HL-60 (cell line): ENCODE data around the gene PASK.

Experiments used
- DNase-seq, 2 experiments: peaks; one replicate each; pipeline ENCODE4 v3.0.0-alpha.2; 2010 to 2020; ENCODE audit warnings: low read depth in 1 of 2, low spot score in 1 of 2
- H3K27ac ChIP-seq: fragments of 250-450 bp; sonication (Bioruptor Pico); replicated peaks from 2 replicates; pipeline ENCODE4 v1.5.1; 2020; ENCODE audit warnings: mild to moderate bottlenecking, moderate library complexity
- H3K27me3 ChIP-seq: fragments of 250-450 bp; sonication (Bioruptor Pico); 2 replicates; pipeline ENCODE4 v1.5.1; 2021; ENCODE audit warnings: mild to moderate bottlenecking, moderate library complexity; ENCODE audit not compliant: insufficient read depth, poor library complexity, severe bottlenecking
- H3K4me3 ChIP-seq: replicated peaks from 2 replicates; pipeline ENCODE4 v1.5.1; 2011; ENCODE audit warnings: mild to moderate bottlenecking, control low read depth, low read length; ENCODE audit not compliant: insufficient read depth
- GABPA ChIP-seq: IDR thresholded peaks from 2 replicates; pipeline ENCODE4 v1.6.1; 2012; ENCODE audit warnings: low read depth
- POLR2AphosphoS5 ChIP-seq: IDR thresholded peaks from 2 replicates; pipeline ENCODE4 v1.6.1; 2012; ENCODE audit warnings: low read depth
- REST ChIP-seq: IDR thresholded peaks from 2 replicates; pipeline ENCODE4 v1.6.1; 2012; ENCODE audit warnings: low read depth; ENCODE audit not compliant: insufficient replicate concordance
- SPI1 ChIP-seq: IDR thresholded peaks from 2 replicates; pipeline ENCODE4 v1.6.1; 2012; ENCODE audit warnings: low read depth, mild to moderate bottlenecking, borderline replicate concordance
- TF ChIP-seq, protein P1 (sequence below): IDR thresholded peaks from one replicate; pipeline ENCODE4 v1.5.1; 2011; ENCODE audit warnings: low read length, control low read depth, inconsistent platforms; ENCODE audit not compliant: insufficient read depth

The PASK gene

GRCh38 chr2:241150660-241151530 is 1.6 kb upstream of the PASK start:
- H3K27ac ChIP-seq: peak overlapping the region; percentile 72
- H3K27me3 ChIP-seq: no peaks in the 10 kb centered on the region
- DNase-seq: peak in 1 of 2 experiments; percentile 15
- no peak for TF ChIP-seq REST
- no peak for TF ChIP-seq GABPA
- TF ChIP-seq, protein P1, sequence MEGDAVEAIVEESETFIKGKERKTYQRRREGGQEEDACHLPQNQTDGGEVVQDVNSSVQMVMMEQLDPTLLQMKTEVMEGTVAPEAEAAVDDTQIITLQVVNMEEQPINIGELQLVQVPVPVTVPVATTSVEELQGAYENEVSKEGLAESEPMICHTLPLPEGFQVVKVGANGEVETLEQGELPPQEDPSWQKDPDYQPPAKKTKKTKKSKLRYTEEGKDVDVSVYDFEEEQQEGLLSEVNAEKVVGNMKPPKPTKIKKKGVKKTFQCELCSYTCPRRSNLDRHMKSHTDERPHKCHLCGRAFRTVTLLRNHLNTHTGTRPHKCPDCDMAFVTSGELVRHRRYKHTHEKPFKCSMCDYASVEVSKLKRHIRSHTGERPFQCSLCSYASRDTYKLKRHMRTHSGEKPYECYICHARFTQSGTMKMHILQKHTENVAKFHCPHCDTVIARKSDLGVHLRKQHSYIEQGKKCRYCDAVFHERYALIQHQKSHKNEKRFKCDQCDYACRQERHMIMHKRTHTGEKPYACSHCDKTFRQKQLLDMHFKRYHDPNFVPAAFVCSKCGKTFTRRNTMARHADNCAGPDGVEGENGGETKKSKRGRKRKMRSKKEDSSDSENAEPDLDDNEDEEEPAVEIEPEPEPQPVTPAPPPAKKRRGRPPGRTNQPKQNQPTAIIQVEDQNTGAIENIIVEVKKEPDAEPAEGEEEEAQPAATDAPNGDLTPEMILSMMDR: no peak
- no peak for TF ChIP-seq SPI1
- no peak for TF ChIP-seq POLR2AphosphoS5
- peak overlapping the region; percentile 93 for H3K4me3 ChIP-seq

GRCh38 chr2:241149925-241150659 is 820 bp upstream of the PASK start, which contains the start of gene PPP1R7:
Gene PPP1R7 (plus strand): TSS chr2:241150467. CDS start chr2:241150496, 29 bp downstream.
- TF ChIP-seq POLR2AphosphoS5 (peak; percentile 77), GABPA (0 out of 2 replicates have a peak, but pooled peaks have one; percentile 15), SPI1 (peak; percentile 84), REST (peak; percentile 61)
- TF ChIP-seq, protein P1: no peak
- H3K27ac ChIP-seq: peak within 1 kb of the TSS; percentile 72

DNA sequence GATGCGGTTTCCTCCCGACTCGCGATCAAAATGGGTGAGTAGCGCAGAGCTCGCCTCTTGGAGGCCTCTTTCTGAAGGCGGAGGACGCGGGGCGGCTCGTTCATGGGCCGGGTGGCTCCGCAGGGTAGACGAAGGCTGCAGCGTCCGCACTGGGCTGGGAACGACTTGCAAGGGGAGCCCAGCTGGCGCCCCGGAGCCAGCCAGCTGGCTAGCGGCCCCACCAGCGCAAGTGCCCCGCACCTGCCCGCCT is 328 bp upstream of the PASK start:
- peak overlapping the region; percentile 72 for H3K27ac ChIP-seq
- no peaks in the 10 kb centered on the region for H3K27me3 ChIP-seq
- DNase-seq: no peak
- peak overlapping the region; percentile 93 for H3K4me3 ChIP-seq
- TF ChIP-seq GABPA (no peak), POLR2AphosphoS5 (no peak), SPI1 (no peak), REST (no peak)
- TF ChIP-seq, protein P1: no peak

More at GRCh38 chr2:241149925-241150659, 820 bp upstream of the PASK start, which contains the start of gene PPP1R7:
- DNase-seq: peak; percentile 87 to 96
- H3K4me3 ChIP-seq: peak within 1 kb of the TSS; percentile 93
- H3K27me3 ChIP-seq: no peaks in the 10 kb centered on the region
